Measurements from ENCODE around the gene TSEN15.
A peak's percentile ranks its signal among the peaks of the same experiment; 100 is the strongest.

The TSEN15 gene

DNA sequence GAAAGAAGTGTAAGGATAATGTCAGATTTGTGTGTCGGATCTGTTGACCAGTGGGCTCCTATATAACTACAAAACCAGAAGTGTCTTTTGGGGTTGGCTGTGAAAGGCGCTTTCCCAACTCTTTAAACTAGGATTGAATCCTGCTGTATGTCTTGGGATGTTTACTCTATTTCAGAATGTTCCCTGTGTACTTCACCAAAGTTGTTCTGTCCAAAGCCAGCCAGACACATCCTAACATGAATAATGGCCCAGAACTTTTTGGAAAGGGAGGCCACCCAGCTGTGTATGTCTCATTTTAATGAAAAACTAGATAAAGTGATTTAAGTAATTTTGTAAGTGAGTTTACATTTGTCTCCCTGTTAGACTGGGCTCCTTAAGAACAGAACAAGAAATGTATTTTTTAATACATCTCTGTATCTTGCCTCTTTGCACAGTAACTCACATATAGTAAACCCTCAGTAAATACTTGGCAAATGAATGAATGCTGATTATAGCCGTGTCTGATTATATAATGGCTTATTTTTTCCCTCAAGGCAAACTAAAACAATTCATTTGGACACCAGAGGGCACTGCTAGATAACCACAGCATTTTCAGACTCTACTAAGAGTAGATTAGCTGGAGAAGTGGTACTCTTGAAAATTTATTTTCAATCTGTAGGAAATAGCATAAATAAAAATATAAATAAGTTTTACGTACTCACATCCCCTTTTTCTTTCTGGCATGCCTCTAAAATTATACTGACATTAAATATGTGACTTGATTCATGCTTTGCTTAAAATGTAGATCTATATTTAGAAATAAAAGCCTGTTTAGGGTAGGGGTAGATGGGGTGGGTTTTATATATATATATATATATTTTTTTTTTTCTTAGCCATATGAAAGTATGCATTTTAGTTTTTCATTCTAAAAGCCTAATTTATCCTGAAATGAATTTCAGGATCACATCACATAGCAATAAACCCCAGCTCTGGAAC lies 23.8 kb downstream of the TSEN15 start:
- no peak overlapping the region for H3K4me2 ChIP-seq (ENCODE audit: low read length)
- H3K36me3 ChIP-seq (ENCODE audit: control insufficient read depth, low read length), result no peaks in the 10 kb centered on the region
- H3K79me2 ChIP-seq (ENCODE audit: control insufficient read depth, low read length), result no peaks in the 10 kb centered on the region
- H3K27me3 ChIP-seq (ENCODE audit: control insufficient read depth, low read length), result no peaks in the 10 kb centered on the region
- no peaks in the 10 kb centered on the region for H3K9me2 ChIP-seq (replicated peaks; ENCODE audit: control insufficient read depth, low read length)
- H3K4me1 ChIP-seq (ENCODE audit: control insufficient read depth, low read length), result no peaks in the 10 kb centered on the region
- no peaks in the 10 kb centered on the region for H4K20me1 ChIP-seq (ENCODE audit: control insufficient read depth, insufficient read depth, low read depth, low read length)
- H3K27ac ChIP-seq (ENCODE audit: low read depth, low read length), result no peak overlapping the region
- no peak overlapping the region for H3K4me3 ChIP-seq (ENCODE audit: low read length)
- H3K9me3 ChIP-seq (ENCODE audit: control insufficient read depth, insufficient read depth, low read length), result no peaks in the 10 kb centered on the region
- no peaks in the 10 kb centered on the region for H3F3A ChIP-seq (ENCODE audit: control insufficient read depth, insufficient read depth)
- TF ChIP-seq EZH2phosphoT487 (IDR thresholded peaks at IDR 0.05; ENCODE audit: borderline replicate concordance, low read length), result no peak
- TF ChIP-seq, protein P1, sequence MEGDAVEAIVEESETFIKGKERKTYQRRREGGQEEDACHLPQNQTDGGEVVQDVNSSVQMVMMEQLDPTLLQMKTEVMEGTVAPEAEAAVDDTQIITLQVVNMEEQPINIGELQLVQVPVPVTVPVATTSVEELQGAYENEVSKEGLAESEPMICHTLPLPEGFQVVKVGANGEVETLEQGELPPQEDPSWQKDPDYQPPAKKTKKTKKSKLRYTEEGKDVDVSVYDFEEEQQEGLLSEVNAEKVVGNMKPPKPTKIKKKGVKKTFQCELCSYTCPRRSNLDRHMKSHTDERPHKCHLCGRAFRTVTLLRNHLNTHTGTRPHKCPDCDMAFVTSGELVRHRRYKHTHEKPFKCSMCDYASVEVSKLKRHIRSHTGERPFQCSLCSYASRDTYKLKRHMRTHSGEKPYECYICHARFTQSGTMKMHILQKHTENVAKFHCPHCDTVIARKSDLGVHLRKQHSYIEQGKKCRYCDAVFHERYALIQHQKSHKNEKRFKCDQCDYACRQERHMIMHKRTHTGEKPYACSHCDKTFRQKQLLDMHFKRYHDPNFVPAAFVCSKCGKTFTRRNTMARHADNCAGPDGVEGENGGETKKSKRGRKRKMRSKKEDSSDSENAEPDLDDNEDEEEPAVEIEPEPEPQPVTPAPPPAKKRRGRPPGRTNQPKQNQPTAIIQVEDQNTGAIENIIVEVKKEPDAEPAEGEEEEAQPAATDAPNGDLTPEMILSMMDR (IDR thresholded peaks at IDR 0.05; ENCODE audit: low read depth, low read length, poor library complexity, severe bottlenecking), result peak; percentile 61

DNA sequence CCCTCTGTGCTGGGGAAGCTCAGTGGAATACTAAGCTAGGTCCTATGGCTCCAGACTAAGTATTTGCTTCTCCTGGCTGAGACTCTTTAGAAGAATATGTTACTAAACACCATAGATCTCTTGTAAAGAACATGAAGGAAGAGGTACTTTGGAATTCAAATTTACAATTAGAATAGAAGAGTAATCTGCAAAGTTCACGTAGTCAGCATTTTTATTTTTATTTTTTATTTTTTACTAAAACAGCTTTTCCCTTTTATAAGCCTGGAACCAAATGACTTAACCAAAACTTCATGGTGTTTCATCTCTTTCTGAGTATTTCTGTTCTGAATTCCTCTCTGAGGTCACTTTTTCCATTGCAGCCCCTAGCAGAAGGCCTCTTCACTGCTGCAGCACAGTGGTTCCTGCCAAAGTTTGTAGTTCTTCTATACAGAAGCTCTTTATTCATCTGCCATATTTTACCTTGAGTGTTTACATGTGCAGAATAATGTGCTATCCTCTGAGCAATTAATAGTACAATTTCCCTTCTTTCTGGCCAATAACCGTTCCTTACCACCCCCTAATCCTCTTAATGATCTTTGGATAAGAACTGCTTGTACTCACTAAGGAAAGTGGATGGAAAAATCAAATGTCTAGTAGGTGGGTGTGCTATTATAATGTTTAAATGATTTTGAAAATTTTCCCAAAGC lies 27.2 kb downstream of the TSEN15 start:
- Histone ChIP-seq H3K36me3 (ENCODE audit: control insufficient read depth, low read length) (no peaks in the 10 kb centered on the region), H4K20me1 (ENCODE audit: control insufficient read depth, insufficient read depth, low read depth, low read length) (no peaks in the 10 kb centered on the region), H3K27me3 (ENCODE audit: control insufficient read depth, low read length) (no peaks in the 10 kb centered on the region), H3F3A (ENCODE audit: control insufficient read depth, insufficient read depth) (no peaks in the 10 kb centered on the region), H3K4me3 (ENCODE audit: low read length) (no peak overlapping the region), H3K4me1 (ENCODE audit: control insufficient read depth, low read length) (no peaks in the 10 kb centered on the region), H3K4me2 (ENCODE audit: low read length) (no peak overlapping the region), H3K27ac (ENCODE audit: low read depth, low read length) (no peak overlapping the region), H3K9me3 (ENCODE audit: control insufficient read depth, insufficient read depth, low read length) (no peaks in the 10 kb centered on the region), H3K9me2 (replicated peaks; ENCODE audit: control insufficient read depth, low read length) (no peaks in the 10 kb centered on the region), H3K79me2 (ENCODE audit: control insufficient read depth, low read length) (no peaks in the 10 kb centered on the region)
- TF ChIP-seq EZH2phosphoT487 (IDR thresholded peaks at IDR 0.05; ENCODE audit: borderline replicate concordance, low read length), result no peak
- TF ChIP-seq, protein P1 (IDR thresholded peaks at IDR 0.05; ENCODE audit: low read depth, low read length, poor library complexity, severe bottlenecking), result no peak

DNA sequence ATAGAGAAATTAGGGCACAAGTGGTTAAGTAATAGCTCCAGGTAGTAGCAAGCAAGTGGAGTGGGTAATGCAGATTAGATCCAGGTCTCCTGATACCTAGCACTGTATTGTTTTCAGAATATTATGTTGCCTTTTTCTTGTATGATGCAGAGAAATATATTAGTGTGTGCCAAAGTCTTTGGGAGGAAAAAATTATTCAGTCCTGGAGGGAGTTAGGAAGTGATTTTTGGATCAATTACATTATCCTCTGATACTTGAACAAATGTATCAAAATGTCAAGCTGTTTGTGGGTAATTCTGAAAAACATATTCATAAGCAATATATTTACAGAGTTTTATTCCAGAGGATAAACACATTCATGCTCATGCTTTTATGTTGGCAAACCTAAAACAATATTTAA lies 28.8 kb downstream of the TSEN15 start:
- no peaks in the 10 kb centered on the region for H3K4me1 ChIP-seq (ENCODE audit: control insufficient read depth, low read length)
- no peaks in the 10 kb centered on the region for H3K9me2 ChIP-seq (replicated peaks; ENCODE audit: control insufficient read depth, low read length)
- H3K4me3 ChIP-seq (ENCODE audit: low read length), result no peak overlapping the region
- TF ChIP-seq, protein P1 (IDR thresholded peaks at IDR 0.05; ENCODE audit: low read depth, low read length, poor library complexity, severe bottlenecking), result no peak
- no peak for TF ChIP-seq EZH2phosphoT487 (IDR thresholded peaks at IDR 0.05; ENCODE audit: borderline replicate concordance, low read length)
- H3F3A ChIP-seq (ENCODE audit: control insufficient read depth, insufficient read depth), result no peaks in the 10 kb centered on the region
- H3K36me3 ChIP-seq (ENCODE audit: control insufficient read depth, low read length), result no peaks in the 10 kb centered on the region
- no peak overlapping the region for H3K4me2 ChIP-seq (ENCODE audit: low read length)
- H3K9me3 ChIP-seq (ENCODE audit: control insufficient read depth, insufficient read depth, low read length), result no peaks in the 10 kb centered on the region
- no peaks in the 10 kb centered on the region for H3K79me2 ChIP-seq (ENCODE audit: control insufficient read depth, low read length)
- no peaks in the 10 kb centered on the region for H3K27me3 ChIP-seq (ENCODE audit: control insufficient read depth, low read length)
- H4K20me1 ChIP-seq (ENCODE audit: control insufficient read depth, insufficient read depth, low read depth, low read length), result no peaks in the 10 kb centered on the region
- H3K27ac ChIP-seq (ENCODE audit: low read depth, low read length), result no peak overlapping the region
